HepG2 (cell line): ENCODE results near the gene WSB2. TPM values are rescaled to one million over a fixed set of nuclear protein-coding genes. Genes with fewer than 3 reads are reported as not detected.

Source experiments
- ETV5 ChIP-seq: IDR thresholded peaks from 2 replicates; pipeline ENCODE4 v1.6.1; 2018; ENCODE audit warnings: missing biosample characterization, missing genetic modification reagents, inconsistent platforms, borderline replicate concordance
- HBP1 ChIP-seq: IDR thresholded peaks from 2 replicates; pipeline ENCODE4 v1.6.1; 2016; ENCODE audit warnings: low read depth, control low read depth
- HOXA3 ChIP-seq: sonication (generic); formaldehyde crosslinking; IDR thresholded peaks from 2 replicates; pipeline ENCODE4 v1.5.0; 2020; ENCODE audit warnings: missing genetic modification reagents
- NCOA1 ChIP-seq: sonication (generic); formaldehyde crosslinking; IDR thresholded peaks from 2 replicates; pipeline ENCODE4 v1.9.0; 2021; ENCODE audit warnings: missing genetic modification reagents
- POGK ChIP-seq: sonication (generic); formaldehyde crosslinking; conservative IDR thresholded peaks from 2 replicates; pipeline ENCODE4 v1.8.0; 2022; ENCODE audit warnings: mild to moderate bottlenecking, moderate library complexity, missing genetic modification reagents
- TFDP1 ChIP-seq: IDR thresholded peaks from 2 replicates; pipeline ENCODE4 v1.6.1; 2016; ENCODE audit warnings: missing compliant biosample characterization, missing genetic modification reagents, borderline replicate concordance
- ZNF574 ChIP-seq: sonication (generic); formaldehyde crosslinking; IDR thresholded peaks from 2 replicates; pipeline ENCODE4 v1.4.0; 2020; ENCODE audit warnings: missing genetic modification reagents
- ZNF598 ChIP-seq: sonication (generic); formaldehyde crosslinking; IDR thresholded peaks from 2 replicates; pipeline ENCODE4 v1.5.1; 2020; ENCODE audit warnings: mild to moderate bottlenecking, missing genetic modification reagents, borderline replicate concordance
- polyA plus RNA-seq, 8 experiments: library from polyadenylated mRNA; depleted of rRNA in 3 of 8; stranded (reverse) in 7 of 8; unstranded in 1 of 8; fragments of >200 nt; fragmentation: Illumina TruSeq in 4 of 8; extraction: Trizol in 4 of 8; gene quantifications; 2 replicates each; pipeline versions ENCODE4 v1.2.1 to v1.2.3, GENCODE V29; 2011 to 2016; ENCODE audit warnings: low read depth in 4 of 8, missing spikeins in 1 of 8, mixed read lengths in 1 of 8; ENCODE audit not compliant: insufficient read depth in 1 of 8
- total RNA-seq, 5 experiments: library from RNA; depleted of rRNA; stranded (reverse); fragments of >200 nt; fragmentation: Illumina TruSeq; extraction: Trizol; gene quantifications; 2 replicates each; pipeline ENCODE4 v1.2.3, GENCODE V29; 2016; ENCODE audit warnings: low read depth in 1 of 5
- TF ChIP-seq, protein P1 (sequence below): sonication (generic); formaldehyde crosslinking; IDR thresholded peaks from 2 replicates; pipeline ENCODE4 v1.5.0; 2020; ENCODE audit warnings: missing genetic modification reagents, mild to moderate bottlenecking, borderline replicate concordance
- TF ChIP-seq, protein P2 (sequence below): sonication (generic); formaldehyde crosslinking; IDR thresholded peaks from 2 replicates; pipeline ENCODE4 v1.8.1; 2022; ENCODE audit warnings: mild to moderate bottlenecking, missing genetic modification reagents
- TF ChIP-seq, protein P3 (sequence below), 2 experiments: sonication (generic) in 1 of 2; formaldehyde crosslinking in 1 of 2; IDR thresholded peaks; 2 replicates each; pipeline versions ENCODE4 v1.6.1 to v1.9.0; 2014 to 2022; ENCODE audit warnings: antibody characterized with exemption in 1 of 2, borderline replicate concordance in 1 of 2, inconsistent platforms in 1 of 2, low read depth in 1 of 2, missing genetic modification reagents in 1 of 2

The WSB2 gene
- total and polyA plus RNA-seq, 2 of the 13 experiments (the other 11 are each of a cell fraction or from before 2014, with no cell fraction given): 31.0 to 82.8 TPM

GRCh38 chr12:118016424-118017264 is 44.3 kb downstream of the WSB2 start, which contains the start of gene RFC5 (continued):
- TF ChIP-seq, protein P1, sequence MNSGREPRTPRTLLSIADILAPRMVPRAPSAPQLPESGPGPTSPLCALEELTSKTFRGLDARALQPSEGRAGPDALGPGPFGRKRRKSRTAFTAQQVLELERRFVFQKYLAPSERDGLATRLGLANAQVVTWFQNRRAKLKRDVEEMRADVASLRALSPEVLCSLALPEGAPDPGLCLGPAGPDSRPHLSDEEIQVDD (CRISPR knock-in tag): peak; percentile 52; the same call in 1 of the 2 replicates
- TF ChIP-seq, protein P2, sequence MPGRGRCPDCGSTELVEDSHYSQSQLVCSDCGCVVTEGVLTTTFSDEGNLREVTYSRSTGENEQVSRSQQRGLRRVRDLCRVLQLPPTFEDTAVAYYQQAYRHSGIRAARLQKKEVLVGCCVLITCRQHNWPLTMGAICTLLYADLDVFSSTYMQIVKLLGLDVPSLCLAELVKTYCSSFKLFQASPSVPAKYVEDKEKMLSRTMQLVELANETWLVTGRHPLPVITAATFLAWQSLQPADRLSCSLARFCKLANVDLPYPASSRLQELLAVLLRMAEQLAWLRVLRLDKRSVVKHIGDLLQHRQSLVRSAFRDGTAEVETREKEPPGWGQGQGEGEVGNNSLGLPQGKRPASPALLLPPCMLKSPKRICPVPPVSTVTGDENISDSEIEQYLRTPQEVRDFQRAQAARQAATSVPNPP (CRISPR knock-in tag): peak; percentile 88
- TF ChIP-seq ETV5 (peak; percentile 72), HOXA3 (CRISPR knock-in tag) (peak; percentile 77), POGK (CRISPR knock-in tag) (peak; percentile 74; the same call in 1 of the 2 replicates), NCOA1 (CRISPR knock-in tag) (no peak), ZNF574 (peak; percentile 77), ZNF598 (CRISPR knock-in tag) (peak; percentile 83; the same call in 1 of the 2 replicates), TFDP1 (CRISPR knock-in tag) (peak; percentile 99), HBP1 (CRISPR knock-in tag) (no peak)
- TF ChIP-seq, protein P3, sequence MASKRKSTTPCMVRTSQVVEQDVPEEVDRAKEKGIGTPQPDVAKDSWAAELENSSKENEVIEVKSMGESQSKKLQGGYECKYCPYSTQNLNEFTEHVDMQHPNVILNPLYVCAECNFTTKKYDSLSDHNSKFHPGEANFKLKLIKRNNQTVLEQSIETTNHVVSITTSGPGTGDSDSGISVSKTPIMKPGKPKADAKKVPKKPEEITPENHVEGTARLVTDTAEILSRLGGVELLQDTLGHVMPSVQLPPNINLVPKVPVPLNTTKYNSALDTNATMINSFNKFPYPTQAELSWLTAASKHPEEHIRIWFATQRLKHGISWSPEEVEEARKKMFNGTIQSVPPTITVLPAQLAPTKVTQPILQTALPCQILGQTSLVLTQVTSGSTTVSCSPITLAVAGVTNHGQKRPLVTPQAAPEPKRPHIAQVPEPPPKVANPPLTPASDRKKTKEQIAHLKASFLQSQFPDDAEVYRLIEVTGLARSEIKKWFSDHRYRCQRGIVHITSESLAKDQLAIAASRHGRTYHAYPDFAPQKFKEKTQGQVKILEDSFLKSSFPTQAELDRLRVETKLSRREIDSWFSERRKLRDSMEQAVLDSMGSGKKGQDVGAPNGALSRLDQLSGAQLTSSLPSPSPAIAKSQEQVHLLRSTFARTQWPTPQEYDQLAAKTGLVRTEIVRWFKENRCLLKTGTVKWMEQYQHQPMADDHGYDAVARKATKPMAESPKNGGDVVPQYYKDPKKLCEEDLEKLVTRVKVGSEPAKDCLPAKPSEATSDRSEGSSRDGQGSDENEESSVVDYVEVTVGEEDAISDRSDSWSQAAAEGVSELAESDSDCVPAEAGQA (IDR thresholded peaks at IDR 0.05; ENCODE audit: low read depth): peak; percentile 71
- TF ChIP-seq, protein P3 (CRISPR knock-in tag; IDR thresholded peaks at IDR 0.05; ENCODE audit: borderline replicate concordance): no peak
